ENCODE measurements around the gene DLG4.

DNA sequence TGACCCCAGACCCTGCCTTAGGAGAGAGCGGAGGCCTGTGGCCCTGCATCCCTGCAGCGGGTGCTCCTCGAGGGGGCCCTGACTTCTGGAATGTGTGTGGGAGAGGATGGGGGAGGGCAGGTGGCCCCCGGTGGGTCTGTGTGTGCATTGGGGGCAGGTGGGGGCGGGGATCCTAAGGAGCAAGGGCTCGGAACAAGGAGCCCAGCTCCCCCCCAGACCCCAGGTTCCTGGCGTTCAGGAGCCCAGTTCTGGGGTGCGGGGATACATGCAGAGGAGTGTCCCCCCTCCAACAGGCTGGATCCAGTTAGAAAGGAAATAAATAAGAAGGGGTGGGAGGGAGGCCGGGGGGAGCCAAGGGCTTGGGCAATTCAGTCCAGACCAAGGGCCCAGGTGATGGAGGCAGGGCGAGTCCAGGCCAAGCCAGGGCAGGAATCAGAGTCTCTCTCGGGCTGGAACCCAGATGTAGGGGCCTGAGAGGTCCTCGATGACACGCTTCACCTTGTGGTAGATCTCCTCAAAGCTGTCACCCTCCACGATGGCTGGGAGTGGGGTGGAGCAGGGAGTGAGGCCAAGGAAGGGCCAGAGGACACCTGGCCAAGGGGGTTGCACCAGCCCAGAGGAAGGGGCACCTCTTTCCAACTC, 29.2 kb downstream of the DLG4 start:
- TF ChIP-seq, protein P1, sequence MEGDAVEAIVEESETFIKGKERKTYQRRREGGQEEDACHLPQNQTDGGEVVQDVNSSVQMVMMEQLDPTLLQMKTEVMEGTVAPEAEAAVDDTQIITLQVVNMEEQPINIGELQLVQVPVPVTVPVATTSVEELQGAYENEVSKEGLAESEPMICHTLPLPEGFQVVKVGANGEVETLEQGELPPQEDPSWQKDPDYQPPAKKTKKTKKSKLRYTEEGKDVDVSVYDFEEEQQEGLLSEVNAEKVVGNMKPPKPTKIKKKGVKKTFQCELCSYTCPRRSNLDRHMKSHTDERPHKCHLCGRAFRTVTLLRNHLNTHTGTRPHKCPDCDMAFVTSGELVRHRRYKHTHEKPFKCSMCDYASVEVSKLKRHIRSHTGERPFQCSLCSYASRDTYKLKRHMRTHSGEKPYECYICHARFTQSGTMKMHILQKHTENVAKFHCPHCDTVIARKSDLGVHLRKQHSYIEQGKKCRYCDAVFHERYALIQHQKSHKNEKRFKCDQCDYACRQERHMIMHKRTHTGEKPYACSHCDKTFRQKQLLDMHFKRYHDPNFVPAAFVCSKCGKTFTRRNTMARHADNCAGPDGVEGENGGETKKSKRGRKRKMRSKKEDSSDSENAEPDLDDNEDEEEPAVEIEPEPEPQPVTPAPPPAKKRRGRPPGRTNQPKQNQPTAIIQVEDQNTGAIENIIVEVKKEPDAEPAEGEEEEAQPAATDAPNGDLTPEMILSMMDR (IDR thresholded peaks at IDR 0.05 in 8 of 11, conservative IDR thresholded peaks at IDR 0.05 in 3 of 11): no peak
- TF ChIP-seq POLR2AphosphoS5 (IDR thresholded peaks at IDR 0.05) (no peak), POLR2A (IDR thresholded peaks at IDR 0.05) (no peak)
